Measurements from ENCODE around the gene CTSA.

DNA sequence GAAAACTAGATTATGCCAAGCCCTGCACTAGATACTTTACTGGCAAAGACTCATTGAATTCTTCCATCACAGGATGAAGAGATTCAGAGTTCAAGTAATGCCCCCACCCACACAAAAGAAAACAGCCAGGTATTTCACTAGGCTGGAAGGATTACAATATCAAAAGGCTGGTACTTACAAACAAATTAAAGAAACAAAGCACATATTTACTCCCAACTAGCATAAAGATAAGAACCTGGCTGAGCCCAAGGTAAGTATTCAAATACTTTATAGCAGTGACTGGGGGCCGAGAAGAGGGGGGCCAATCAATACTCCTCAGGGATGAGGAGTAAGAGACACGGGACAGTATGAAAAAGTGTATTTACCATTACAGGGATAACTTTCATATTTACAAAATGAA lies 37.7 kb upstream of the CTSA start:
- TF ChIP-seq, protein P1, sequence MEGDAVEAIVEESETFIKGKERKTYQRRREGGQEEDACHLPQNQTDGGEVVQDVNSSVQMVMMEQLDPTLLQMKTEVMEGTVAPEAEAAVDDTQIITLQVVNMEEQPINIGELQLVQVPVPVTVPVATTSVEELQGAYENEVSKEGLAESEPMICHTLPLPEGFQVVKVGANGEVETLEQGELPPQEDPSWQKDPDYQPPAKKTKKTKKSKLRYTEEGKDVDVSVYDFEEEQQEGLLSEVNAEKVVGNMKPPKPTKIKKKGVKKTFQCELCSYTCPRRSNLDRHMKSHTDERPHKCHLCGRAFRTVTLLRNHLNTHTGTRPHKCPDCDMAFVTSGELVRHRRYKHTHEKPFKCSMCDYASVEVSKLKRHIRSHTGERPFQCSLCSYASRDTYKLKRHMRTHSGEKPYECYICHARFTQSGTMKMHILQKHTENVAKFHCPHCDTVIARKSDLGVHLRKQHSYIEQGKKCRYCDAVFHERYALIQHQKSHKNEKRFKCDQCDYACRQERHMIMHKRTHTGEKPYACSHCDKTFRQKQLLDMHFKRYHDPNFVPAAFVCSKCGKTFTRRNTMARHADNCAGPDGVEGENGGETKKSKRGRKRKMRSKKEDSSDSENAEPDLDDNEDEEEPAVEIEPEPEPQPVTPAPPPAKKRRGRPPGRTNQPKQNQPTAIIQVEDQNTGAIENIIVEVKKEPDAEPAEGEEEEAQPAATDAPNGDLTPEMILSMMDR (IDR thresholded peaks at IDR 0.05) = no peak
- no peak for TF ChIP-seq ZFX (IDR thresholded peaks at IDR 0.05; ENCODE audit: borderline replicate concordance)

Data from 22Rv1 (cell line).